Stimulated activated naive CD8-positive, alpha-beta T cell treated with anti-CD3 and anti-CD28 coated beads, Interleukin-15, Interleukin-2, amounts not matched to agents 100 ng/mL and 50 ng/mL, for 24 hours (primary cell): ENCODE results near the gene HIVEP2.
"Not testable (repeated sequence)": the region's sequence is repeated elsewhere in the genome, so short reads cannot be mapped to it uniquely, and the experiment has no call there.

Experiments used
- H3K27ac Mint-ChIP-seq: one replicate; pipeline ENCODE4 v1.8.0; 2021; ENCODE audit warnings: mild to moderate bottlenecking, mixed read lengths
- H3K27me3 Mint-ChIP-seq: one replicate; pipeline ENCODE4 v1.8.0; 2021; ENCODE audit warnings: mixed read lengths
- H3K36me3 Mint-ChIP-seq: one replicate; pipeline ENCODE4 v1.8.0; 2021; ENCODE audit warnings: low read depth, mixed read lengths
- H3K4me1 Mint-ChIP-seq: one replicate; pipeline ENCODE4 v1.8.0; 2021; ENCODE audit warnings: low read depth, mixed read lengths
- H3K4me3 Mint-ChIP-seq: one replicate; pipeline ENCODE4 v1.8.0; 2021; ENCODE audit warnings: mild to moderate bottlenecking, mixed read lengths
- H3K9me3 Mint-ChIP-seq: one replicate; pipeline ENCODE4 v1.8.0; 2021; ENCODE audit warnings: mixed read lengths

HIVEP2 gene, protein sequence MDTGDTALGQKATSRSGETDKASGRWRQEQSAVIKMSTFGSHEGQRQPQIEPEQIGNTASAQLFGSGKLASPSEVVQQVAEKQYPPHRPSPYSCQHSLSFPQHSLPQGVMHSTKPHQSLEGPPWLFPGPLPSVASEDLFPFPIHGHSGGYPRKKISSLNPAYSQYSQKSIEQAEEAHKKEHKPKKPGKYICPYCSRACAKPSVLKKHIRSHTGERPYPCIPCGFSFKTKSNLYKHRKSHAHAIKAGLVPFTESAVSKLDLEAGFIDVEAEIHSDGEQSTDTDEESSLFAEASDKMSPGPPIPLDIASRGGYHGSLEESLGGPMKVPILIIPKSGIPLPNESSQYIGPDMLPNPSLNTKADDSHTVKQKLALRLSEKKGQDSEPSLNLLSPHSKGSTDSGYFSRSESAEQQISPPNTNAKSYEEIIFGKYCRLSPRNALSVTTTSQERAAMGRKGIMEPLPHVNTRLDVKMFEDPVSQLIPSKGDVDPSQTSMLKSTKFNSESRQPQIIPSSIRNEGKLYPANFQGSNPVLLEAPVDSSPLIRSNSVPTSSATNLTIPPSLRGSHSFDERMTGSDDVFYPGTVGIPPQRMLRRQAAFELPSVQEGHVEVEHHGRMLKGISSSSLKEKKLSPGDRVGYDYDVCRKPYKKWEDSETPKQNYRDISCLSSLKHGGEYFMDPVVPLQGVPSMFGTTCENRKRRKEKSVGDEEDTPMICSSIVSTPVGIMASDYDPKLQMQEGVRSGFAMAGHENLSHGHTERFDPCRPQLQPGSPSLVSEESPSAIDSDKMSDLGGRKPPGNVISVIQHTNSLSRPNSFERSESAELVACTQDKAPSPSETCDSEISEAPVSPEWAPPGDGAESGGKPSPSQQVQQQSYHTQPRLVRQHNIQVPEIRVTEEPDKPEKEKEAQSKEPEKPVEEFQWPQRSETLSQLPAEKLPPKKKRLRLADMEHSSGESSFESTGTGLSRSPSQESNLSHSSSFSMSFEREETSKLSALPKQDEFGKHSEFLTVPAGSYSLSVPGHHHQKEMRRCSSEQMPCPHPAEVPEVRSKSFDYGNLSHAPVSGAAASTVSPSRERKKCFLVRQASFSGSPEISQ (N-terminal part only)

DNA sequence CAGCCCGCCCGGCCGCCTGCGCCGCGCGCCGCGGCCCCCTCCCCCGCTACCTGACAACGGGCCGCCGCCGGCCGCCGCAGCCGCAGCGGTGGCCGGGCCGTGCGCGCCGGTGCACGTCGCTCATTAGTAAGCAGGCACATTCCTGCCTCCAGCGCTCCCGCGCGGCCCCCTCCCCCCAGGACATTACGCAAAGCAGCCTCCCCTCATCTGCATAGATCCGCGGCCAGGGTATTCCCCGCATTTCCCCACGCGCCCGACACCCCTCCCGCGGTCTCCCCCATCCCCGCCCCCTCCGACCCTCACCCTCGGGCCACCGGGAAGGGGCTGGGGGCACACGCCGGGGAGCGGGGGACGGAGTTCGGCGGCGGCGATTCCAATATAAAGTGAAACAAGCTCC, at the start of gene HIVEP2:
Gene HIVEP2 (minus strand): TSS at position 128 of the 397 bp plus-strand sequence. CDS start 170,438 bp downstream, outside the sequence.
- peaks cover 3% of the 10 kb centered on the region for H3K27me3 Mint-ChIP-seq
- peaks cover 15% of the 10 kb centered on the region for H3K36me3 Mint-ChIP-seq
- H3K4me1 Mint-ChIP-seq, result peaks cover 55% of the 10 kb centered on the region
- H3K27ac Mint-ChIP-seq, result peak within 1 kb of the TSS; percentile 99
- peak within 1 kb of the TSS; percentile 90 for H3K4me3 Mint-ChIP-seq
- H3K9me3 Mint-ChIP-seq, result no peaks in the 10 kb centered on the region

DNA sequence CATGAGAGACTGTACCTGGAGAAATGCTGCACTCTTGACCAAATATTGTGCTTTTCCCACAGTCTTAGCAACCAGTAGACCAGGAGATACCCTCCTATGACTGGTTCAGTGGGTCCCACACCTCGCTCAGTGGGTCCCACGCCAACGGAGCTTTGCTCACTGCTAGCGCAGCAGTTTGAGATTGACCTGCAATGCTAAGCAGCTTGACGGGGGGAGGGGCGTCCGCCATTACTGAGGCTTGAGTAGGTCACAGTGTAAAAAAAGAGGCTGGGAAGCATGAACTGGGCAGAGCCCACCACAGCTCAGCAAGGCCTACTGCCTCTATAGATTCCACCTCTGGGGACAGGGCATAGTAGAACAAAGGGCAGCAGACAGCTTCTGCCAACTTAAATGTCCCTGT, 49.0 kb upstream of the HIVEP2 start:
- H3K27ac Mint-ChIP-seq, result no peak overlapping the region
- peaks cover 3% of the 10 kb centered on the region for H3K4me1 Mint-ChIP-seq

DNA sequence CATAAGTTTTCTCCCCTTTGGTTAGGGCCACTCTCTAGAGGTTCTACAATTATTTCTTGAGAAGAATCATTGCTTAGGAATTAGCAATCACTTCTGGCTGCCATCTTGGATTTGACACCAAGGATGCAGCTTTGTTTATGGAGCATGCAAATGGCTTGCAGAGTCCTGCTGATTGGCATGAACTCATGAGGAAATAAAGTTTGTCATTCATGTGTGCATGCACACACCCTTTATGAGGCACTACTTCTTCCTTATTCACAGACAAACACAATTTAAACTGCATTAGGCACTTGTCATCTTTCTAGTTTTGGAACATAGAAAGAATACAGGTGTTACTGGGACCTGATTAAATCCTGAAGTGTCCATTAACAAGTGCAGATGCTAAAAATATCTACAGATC, 42.5 kb upstream of the HIVEP2 start:
- Mint-ChIP-seq H3K9me3 (peaks cover 3% of the 10 kb centered on the region), H3K36me3 (no peaks in the 10 kb centered on the region)

More for the DNA sequence above, 49.0 kb upstream of the HIVEP2 start:
- Mint-ChIP-seq H3K9me3 (peaks cover 13% of the 10 kb centered on the region), H3K36me3 (no peaks in the 10 kb centered on the region), H3K4me3 (no peak overlapping the region), H3K27me3 (no peaks in the 10 kb centered on the region)

GRCh38 chr6:142985281-142985680, 40.3 kb upstream of the HIVEP2 start:
- Mint-ChIP-seq H3K27me3 (no peaks in the 10 kb centered on the region), H3K4me3 (no peak overlapping the region), H3K36me3 (peaks cover 8% of the 10 kb centered on the region), H3K9me3 (peaks cover 14% of the 10 kb centered on the region), H3K4me1 (no peaks in the 10 kb centered on the region), H3K27ac (no peak overlapping the region)

More for the DNA sequence above, 42.5 kb upstream of the HIVEP2 start:
- Mint-ChIP-seq H3K27me3 (no peaks in the 10 kb centered on the region), H3K4me1 (no peaks in the 10 kb centered on the region), H3K4me3 (no peak overlapping the region), H3K27ac (no peak overlapping the region)

DNA sequence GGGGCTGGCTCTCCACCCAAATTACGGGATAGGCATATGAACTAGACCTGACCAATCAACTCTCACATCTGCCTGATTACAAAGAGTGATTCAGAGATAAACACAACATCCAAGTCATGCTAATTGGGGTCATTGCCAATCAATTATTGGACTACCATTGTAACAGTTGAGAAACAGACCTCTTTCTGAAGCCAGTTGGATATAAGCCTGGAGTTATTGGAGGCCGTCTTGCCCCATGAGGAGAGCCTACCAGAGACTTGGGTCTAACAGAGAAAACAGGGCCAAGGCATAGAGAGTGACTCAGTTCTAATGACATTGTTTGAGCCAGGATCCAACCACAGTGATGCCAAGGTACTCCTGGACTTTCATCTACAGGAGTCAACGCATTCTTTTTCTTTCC, 39.4 kb upstream of the HIVEP2 start:
- Mint-ChIP-seq H3K36me3 (peaks cover 8% of the 10 kb centered on the region), H3K27ac (no peak overlapping the region)

GRCh38 chr6:142975365-142975764, 30.4 kb upstream of the HIVEP2 start:
- Mint-ChIP-seq H3K36me3 (no peaks in the 10 kb centered on the region), H3K27ac (no peak overlapping the region), H3K27me3 (no peaks in the 10 kb centered on the region), H3K4me1 (no peaks in the 10 kb centered on the region), H3K9me3 (peaks cover 8% of the 10 kb centered on the region), H3K4me3 (no peak overlapping the region)

More for the DNA sequence above, 39.4 kb upstream of the HIVEP2 start:
- Mint-ChIP-seq H3K9me3 (peaks cover 17% of the 10 kb centered on the region), H3K4me3 (no peak overlapping the region), H3K27me3 (no peaks in the 10 kb centered on the region), H3K4me1 (no peaks in the 10 kb centered on the region)

- H3K27ac Mint-ChIP-seq, H3K4me1 Mint-ChIP-seq, H3K36me3 Mint-ChIP-seq, H3K27me3 Mint-ChIP-seq, H3K9me3 Mint-ChIP-seq, H3K4me3 Mint-ChIP-seq: not testable (repeated sequence)
Measured at GRCh38 chr6:142970941-142971340, 26.0 kb upstream of the HIVEP2 start.

DNA sequence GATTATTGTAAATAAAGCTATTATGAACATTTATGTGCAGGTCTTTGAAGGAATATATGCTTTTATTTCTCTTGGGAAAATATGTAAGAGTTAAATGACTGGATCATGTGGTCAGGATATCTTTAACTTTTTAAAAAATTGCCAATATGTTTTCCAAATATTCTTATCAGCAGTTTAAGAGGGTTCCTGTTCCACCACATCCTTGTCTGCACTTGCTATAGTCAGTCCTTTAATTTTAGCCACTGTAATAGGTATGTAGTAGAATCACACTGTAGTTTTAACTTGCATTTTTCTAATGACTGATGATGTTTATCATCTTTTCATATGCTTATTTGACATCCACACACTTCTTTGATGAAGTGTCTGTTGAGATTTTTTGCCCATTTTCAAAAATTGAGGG, 23.6 kb upstream of the HIVEP2 start:
- Mint-ChIP-seq H3K4me1 (no peaks in the 10 kb centered on the region), H3K4me3 (no peak overlapping the region), H3K36me3 (no peaks in the 10 kb centered on the region), H3K27ac (no peak overlapping the region), H3K27me3 (no peaks in the 10 kb centered on the region), H3K9me3 (peaks cover 4% of the 10 kb centered on the region)

GRCh38 chr6:142966294-142966693, 21.3 kb upstream of the HIVEP2 start:
- no peaks in the 10 kb centered on the region for H3K36me3 Mint-ChIP-seq
- H3K4me3 Mint-ChIP-seq, result no peak overlapping the region
- H3K4me1 Mint-ChIP-seq, result no peaks in the 10 kb centered on the region
- H3K9me3 Mint-ChIP-seq, result peaks cover 4% of the 10 kb centered on the region
- H3K27ac Mint-ChIP-seq, result no peak overlapping the region
- no peaks in the 10 kb centered on the region for H3K27me3 Mint-ChIP-seq

- Mint-ChIP-seq H3K9me3 (peaks cover 9% of the 10 kb centered on the region), H3K27me3 (no peaks in the 10 kb centered on the region), H3K27ac (no peak overlapping the region)
Measured at GRCh38 chr6:142965164-142965563, 20.2 kb upstream of the HIVEP2 start.

GRCh38 chr6:142960098-142960497, 15.1 kb upstream of the HIVEP2 start:
- H3K9me3 Mint-ChIP-seq, result peaks cover 5% of the 10 kb centered on the region
- no peak overlapping the region for H3K27ac Mint-ChIP-seq
- no peaks in the 10 kb centered on the region for H3K4me1 Mint-ChIP-seq
- H3K4me3 Mint-ChIP-seq, result no peak overlapping the region
- peaks cover 5% of the 10 kb centered on the region for H3K36me3 Mint-ChIP-seq
- no peaks in the 10 kb centered on the region for H3K27me3 Mint-ChIP-seq

More at GRCh38 chr6:142965164-142965563, 20.2 kb upstream of the HIVEP2 start:
- no peaks in the 10 kb centered on the region for H3K4me1 Mint-ChIP-seq
- peaks cover 5% of the 10 kb centered on the region for H3K36me3 Mint-ChIP-seq
- H3K4me3 Mint-ChIP-seq, result no peak overlapping the region

- Mint-ChIP-seq H3K9me3 (peaks cover 5% of the 10 kb centered on the region), H3K4me3 (no peak overlapping the region), H3K36me3 (peaks cover 5% of the 10 kb centered on the region), H3K27me3 (no peaks in the 10 kb centered on the region), H3K27ac (no peak overlapping the region), H3K4me1 (peaks cover 3% of the 10 kb centered on the region)
Measured at GRCh38 chr6:142958343-142958742, 13.4 kb upstream of the HIVEP2 start.

GRCh38 chr6:142956726-142957125, 11.8 kb upstream of the HIVEP2 start:
- Mint-ChIP-seq H3K4me3 (no peak overlapping the region), H3K9me3 (peaks cover 5% of the 10 kb centered on the region), H3K4me1 (peaks cover 19% of the 10 kb centered on the region), H3K27ac (no peak overlapping the region), H3K36me3 (peaks cover 5% of the 10 kb centered on the region), H3K27me3 (no peaks in the 10 kb centered on the region)

- Mint-ChIP-seq H3K27me3 (no peaks in the 10 kb centered on the region), H3K4me1 (peaks cover 21% of the 10 kb centered on the region), H3K36me3 (no peaks in the 10 kb centered on the region)
Measured at GRCh38 chr6:142954844-142955243, 9.9 kb upstream of the HIVEP2 start.

More at GRCh38 chr6:142954844-142955243, 9.9 kb upstream of the HIVEP2 start:
- H3K9me3 Mint-ChIP-seq, result no peaks in the 10 kb centered on the region
- no peak overlapping the region for H3K27ac Mint-ChIP-seq
- no peak overlapping the region for H3K4me3 Mint-ChIP-seq
